ENCODE data around the gene CBFA2T2. TPM values are rescaled to one million over a fixed set of nuclear protein-coding genes. Genes with fewer than 3 reads are reported as not detected.

Gene CBFA2T2
- total and polyA plus RNA-seq, 2 donors (not counting 3 experiments of a cell fraction or from before 2014, with no cell fraction given): 10.7 to 12.1 TPM

- Histone ChIP-seq H4K20me1 (replicated peaks; ENCODE audit: control insufficient read depth, extremely low read depth, insufficient read depth, low read length) (no peaks in the 10 kb centered on the region), H3K36me3 (ENCODE audit: control insufficient read depth in 2 of 2, extremely low read depth in 1 of 2, insufficient read depth in 2 of 2, low read length in 2 of 2) (no peaks in the 10 kb centered on the region), H3K9me3 (replicated peaks; ENCODE audit: control insufficient read depth, insufficient read depth, low read length) (no peaks in the 10 kb centered on the region), H3K9me1 (replicated peaks; ENCODE audit: control insufficient read depth, extremely low read depth, insufficient read depth, low read length) (no peaks in the 10 kb centered on the region), H3K27me3 (ENCODE audit: control insufficient read depth in 2 of 2, insufficient read depth in 2 of 2, low read length in 2 of 2) (no peaks in the 10 kb centered on the region), H3K79me2 (ENCODE audit: control insufficient read depth, insufficient read depth, low read length) (no peaks in the 10 kb centered on the region), H3K4me3 (replicated peaks in 1 of 3; ENCODE audit: insufficient read depth in 1 of 3, low read depth in 1 of 3, low read length in 3 of 3) (no peak overlapping the region), H3K27ac (ENCODE audit: insufficient read depth, low read depth, low read length) (no peak overlapping the region), H3K4me2 (ENCODE audit: insufficient read depth, low read length) (no peak overlapping the region), H3K4me1 (ENCODE audit: control insufficient read depth, extremely low read depth, insufficient read depth, low read length) (peaks cover 18% of the 10 kb centered on the region), H3K9ac (replicated peaks; ENCODE audit: extremely low read depth, insufficient read depth, low read length) (no peak overlapping the region), H2AFZ (ENCODE audit: low read depth, low read length) (no peak overlapping the region)
- POLR2A ChIA-PET: no interaction called here
- BruUV-seq (replicated peaks): no TSS peak
- dilution Hi-C loops (cut with MboI; ENCODE audit: extremely low pct_ligation_motif_present, low sequenced_read_pairs) (no loop called here), intact Hi-C loops (cut with micrococcal nuclease) (no loop called here)
- TF ChIP-seq JUN (IDR thresholded peaks at IDR 0.05; ENCODE audit: borderline replicate concordance, insufficient read depth, insufficient read length, low read depth): no peak
- TF ChIP-seq MAX (IDR thresholded peaks at IDR 0.05; ENCODE audit: insufficient read depth, insufficient read length): no peak
- no peak for TF ChIP-seq EZH2 (IDR thresholded peaks at IDR 0.05; ENCODE audit: borderline replicate concordance, low read depth, low read length, severe bottlenecking)
- no peak for TF ChIP-seq GATA2 (IDR thresholded peaks at IDR 0.05; ENCODE audit: insufficient read depth, insufficient read length, low read depth, low read length)
- TF ChIP-seq MYC (IDR thresholded peaks at IDR 0.05; ENCODE audit: low read depth, low read length): no peak
- no peak for TF ChIP-seq FOS (IDR thresholded peaks at IDR 0.05; ENCODE audit: borderline replicate concordance, insufficient read depth, low read length)
- no peak for TF ChIP-seq POLR2AphosphoS5 (IDR thresholded peaks at IDR 0.05; ENCODE audit: insufficient read depth, low read depth, low read length)
- TF ChIP-seq, protein P1, sequence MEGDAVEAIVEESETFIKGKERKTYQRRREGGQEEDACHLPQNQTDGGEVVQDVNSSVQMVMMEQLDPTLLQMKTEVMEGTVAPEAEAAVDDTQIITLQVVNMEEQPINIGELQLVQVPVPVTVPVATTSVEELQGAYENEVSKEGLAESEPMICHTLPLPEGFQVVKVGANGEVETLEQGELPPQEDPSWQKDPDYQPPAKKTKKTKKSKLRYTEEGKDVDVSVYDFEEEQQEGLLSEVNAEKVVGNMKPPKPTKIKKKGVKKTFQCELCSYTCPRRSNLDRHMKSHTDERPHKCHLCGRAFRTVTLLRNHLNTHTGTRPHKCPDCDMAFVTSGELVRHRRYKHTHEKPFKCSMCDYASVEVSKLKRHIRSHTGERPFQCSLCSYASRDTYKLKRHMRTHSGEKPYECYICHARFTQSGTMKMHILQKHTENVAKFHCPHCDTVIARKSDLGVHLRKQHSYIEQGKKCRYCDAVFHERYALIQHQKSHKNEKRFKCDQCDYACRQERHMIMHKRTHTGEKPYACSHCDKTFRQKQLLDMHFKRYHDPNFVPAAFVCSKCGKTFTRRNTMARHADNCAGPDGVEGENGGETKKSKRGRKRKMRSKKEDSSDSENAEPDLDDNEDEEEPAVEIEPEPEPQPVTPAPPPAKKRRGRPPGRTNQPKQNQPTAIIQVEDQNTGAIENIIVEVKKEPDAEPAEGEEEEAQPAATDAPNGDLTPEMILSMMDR (IDR thresholded peaks at IDR 0.05; ENCODE audit: extremely low read depth in 1 of 2, insufficient read depth in 1 of 2, low read depth in 1 of 2, low read length in 2 of 2): no peak
- TF ChIP-seq POLR2A (IDR thresholded peaks at IDR 0.05; ENCODE audit: low read depth, low read length): no peak
- CTCF ChIA-PET: no interaction called here
- DNase-seq (ENCODE audit: low read depth, low spot score) (no peak), FAIRE-seq (no peak)
Measured at GRCh38 chr20:33559212-33559611, 69.3 kb downstream of the CBFA2T2 start.
